ENCODE results near the gene LPIN1. TPM values are rescaled to one million over a fixed set of nuclear protein-coding genes. Genes with fewer than 3 reads are reported as not detected.

The LPIN1 gene
- total and polyA plus RNA-seq, 2 of the 8 experiments (the other 6 are each of a cell fraction or from before 2014, with no cell fraction given) = 4.3 to 9.8 TPM

- no peak for TF ChIP-seq KDM1A (IDR thresholded peaks at IDR 0.05; ENCODE audit: borderline replicate concordance, low read length)
- peak; percentile 83 to 90 for TF ChIP-seq RAD21 (IDR thresholded peaks at IDR 0.05 in 1 of 2, conservative IDR thresholded peaks at IDR 0.05 in 1 of 2; ENCODE audit: low read depth in 2 of 2, low read length in 2 of 2)
- TF ChIP-seq SP1 (IDR thresholded peaks at IDR 0.05; ENCODE audit: low read depth, low read length) = no peak
- no peak for TF ChIP-seq SIRT6 (IDR thresholded peaks at IDR 0.05; ENCODE audit: low read length)
- TF ChIP-seq POU5F1 (IDR thresholded peaks at IDR 0.05; ENCODE audit: low read depth, low read length) = no peak
- TF ChIP-seq RNF2 (IDR thresholded peaks at IDR 0.05; ENCODE audit: borderline replicate concordance, low read depth, low read length, missing control alignments, poor library complexity, severe bottlenecking) = no peak
- no peak for TF ChIP-seq NANOG (IDR thresholded peaks at IDR 0.05; ENCODE audit: insufficient read depth, low read depth, low read length, poor library complexity, severe bottlenecking)
- no peak for TF ChIP-seq GTF2F1 (IDR thresholded peaks at IDR 0.05; ENCODE audit: borderline replicate concordance, low read depth, low read length)
- no peak for TF ChIP-seq POLR2AphosphoS5 (IDR thresholded peaks at IDR 0.05; ENCODE audit: low read depth, low read length)
- no peak for TF ChIP-seq SAP30 (IDR thresholded peaks at IDR 0.05; ENCODE audit: insufficient read depth, insufficient replicate concordance, low read length)
- no peak for TF ChIP-seq SP4 (IDR thresholded peaks at IDR 0.05; ENCODE audit: low read length)
- TF ChIP-seq NRF1 (IDR thresholded peaks at IDR 0.05; ENCODE audit: low read depth, low read length) = no peak
- TF ChIP-seq TCF12 (IDR thresholded peaks at IDR 0.05; ENCODE audit: low read depth, low read length) = no peak
- no peak for TF ChIP-seq SIX5 (IDR thresholded peaks at IDR 0.05; ENCODE audit: low read depth, low read length)
- TF ChIP-seq RFX5 (IDR thresholded peaks at IDR 0.05; ENCODE audit: borderline replicate concordance, low read depth, low read length) = no peak
- no peak for TF ChIP-seq SUZ12 (IDR thresholded peaks at IDR 0.05; ENCODE audit: low read length)
- no peak for TF ChIP-seq RBBP5 (IDR thresholded peaks at IDR 0.05; ENCODE audit: borderline replicate concordance, low read depth, low read length)
- no peak for TF ChIP-seq CHD2 (IDR thresholded peaks at IDR 0.05; ENCODE audit: low read length)
- TF ChIP-seq CBX5 (IDR thresholded peaks at IDR 0.05; ENCODE audit: low read depth, low read length) = no peak
- no peak for TF ChIP-seq ATF2 (IDR thresholded peaks at IDR 0.05; ENCODE audit: low read length)
- TF ChIP-seq ZNF274 (IDR thresholded peaks at IDR 0.05; ENCODE audit: borderline replicate concordance, extremely low read depth, low read length) = no peak
- no peak for TF ChIP-seq RXRA (IDR thresholded peaks at IDR 0.05; ENCODE audit: insufficient read depth, low read depth, low read length)
- TF ChIP-seq ASH2L (IDR thresholded peaks at IDR 0.05; ENCODE audit: low read length) = no peak
- no peak for TF ChIP-seq SP2 (IDR thresholded peaks at IDR 0.05; ENCODE audit: low read length)
These were observed 83.0 kb downstream of the LPIN1 start (continued) for GRCh38 chr2:11829324-11829946.

Data from H1 (cell line).